WTC11 (cell line): Measurements from ENCODE around the gene LMF1.
"Not testable (repeated sequence)": the region's sequence is repeated elsewhere in the genome, so short reads cannot be mapped to it uniquely, and the experiment has no call there.

ENCODE experiments used
- ESRRA ChIP-seq: sonication (generic); formaldehyde crosslinking; IDR thresholded peaks from 2 replicates; pipeline ENCODE4 v1.8.1; 2022; ENCODE audit warnings: mild to moderate bottlenecking, missing genetic modification reagents, borderline replicate concordance
- NFYB ChIP-seq: sonication (generic); formaldehyde crosslinking; conservative IDR thresholded peaks from 2 replicates; pipeline ENCODE4 v1.8.0; 2022; ENCODE audit warnings: low read depth, missing genetic modification reagents
- NR2C2 ChIP-seq: sonication (generic); formaldehyde crosslinking; IDR thresholded peaks from 2 replicates; pipeline ENCODE4 v1.8.0; 2022; ENCODE audit warnings: mild to moderate bottlenecking, missing genetic modification reagents
- OVOL2 ChIP-seq: fragments of 250-450 bp; sonication (Bioruptor Pico); IDR thresholded peaks from 2 replicates; pipeline ENCODE4 v1.9.0; 2021; ENCODE audit warnings: mild to moderate bottlenecking, borderline replicate concordance
- TEAD4 ChIP-seq: sonication (generic); formaldehyde crosslinking; IDR thresholded peaks from 2 replicates; pipeline ENCODE4 v1.8.0; 2022; ENCODE audit warnings: mild to moderate bottlenecking, missing genetic modification reagents
- TP53 ChIP-seq: sonication (generic); formaldehyde crosslinking; IDR thresholded peaks from 2 replicates; pipeline ENCODE4 v1.8.1; 2023; ENCODE audit warnings: mild to moderate bottlenecking, missing genetic modification reagents
- TF ChIP-seq, protein P1 (sequence below): fragments of 200-600 bp; IDR thresholded peaks from 2 replicates; pipeline ENCODE4 v1.8.0; 2022; ENCODE audit warnings: antibody characterized with exemption
- TF ChIP-seq, protein P2 (sequence below): sonication (generic); formaldehyde crosslinking; IDR thresholded peaks from 2 replicates; pipeline ENCODE4 v1.8.1; 2022; ENCODE audit warnings: low read depth, mild to moderate bottlenecking, moderate library complexity, missing genetic modification reagents, borderline replicate concordance
- TF ChIP-seq, protein P3 (sequence below): sonication (generic); formaldehyde crosslinking; IDR thresholded peaks from 2 replicates; pipeline ENCODE4 v1.8.1; 2023; ENCODE audit warnings: mild to moderate bottlenecking, missing genetic modification reagents, moderate library complexity
- TF ChIP-seq, protein P4 (sequence below): sonication (generic); formaldehyde crosslinking; IDR thresholded peaks from 2 replicates; pipeline ENCODE4 v1.8.0; 2022; ENCODE audit warnings: mild to moderate bottlenecking, missing genetic modification reagents
- TF ChIP-seq, protein P5 (sequence below): sonication (generic); formaldehyde crosslinking; IDR thresholded peaks from 2 replicates; pipeline ENCODE4 v1.8.0; 2022; ENCODE audit warnings: mild to moderate bottlenecking, missing genetic modification reagents

DNA sequence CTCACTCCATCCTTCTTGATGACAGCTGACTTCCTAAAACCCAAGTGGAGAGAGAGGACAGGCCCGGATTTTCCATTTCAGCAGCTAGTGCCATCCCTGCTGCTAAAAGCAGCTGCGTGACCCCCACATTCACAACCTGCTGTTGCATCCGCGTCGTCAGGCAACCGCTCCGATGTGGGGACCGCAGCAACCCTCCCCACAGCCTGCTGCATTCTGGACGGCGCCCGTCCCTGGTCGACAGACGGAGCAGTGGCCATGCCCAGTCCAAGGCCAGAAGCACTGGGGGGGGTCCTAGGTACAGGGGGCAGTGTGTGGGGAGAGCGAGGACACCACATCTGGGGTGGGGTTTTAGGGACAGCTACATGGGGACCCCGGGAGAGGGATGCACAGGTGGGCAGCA lies 82.3 kb downstream of the LMF1 start:
- TF ChIP-seq, protein P1, sequence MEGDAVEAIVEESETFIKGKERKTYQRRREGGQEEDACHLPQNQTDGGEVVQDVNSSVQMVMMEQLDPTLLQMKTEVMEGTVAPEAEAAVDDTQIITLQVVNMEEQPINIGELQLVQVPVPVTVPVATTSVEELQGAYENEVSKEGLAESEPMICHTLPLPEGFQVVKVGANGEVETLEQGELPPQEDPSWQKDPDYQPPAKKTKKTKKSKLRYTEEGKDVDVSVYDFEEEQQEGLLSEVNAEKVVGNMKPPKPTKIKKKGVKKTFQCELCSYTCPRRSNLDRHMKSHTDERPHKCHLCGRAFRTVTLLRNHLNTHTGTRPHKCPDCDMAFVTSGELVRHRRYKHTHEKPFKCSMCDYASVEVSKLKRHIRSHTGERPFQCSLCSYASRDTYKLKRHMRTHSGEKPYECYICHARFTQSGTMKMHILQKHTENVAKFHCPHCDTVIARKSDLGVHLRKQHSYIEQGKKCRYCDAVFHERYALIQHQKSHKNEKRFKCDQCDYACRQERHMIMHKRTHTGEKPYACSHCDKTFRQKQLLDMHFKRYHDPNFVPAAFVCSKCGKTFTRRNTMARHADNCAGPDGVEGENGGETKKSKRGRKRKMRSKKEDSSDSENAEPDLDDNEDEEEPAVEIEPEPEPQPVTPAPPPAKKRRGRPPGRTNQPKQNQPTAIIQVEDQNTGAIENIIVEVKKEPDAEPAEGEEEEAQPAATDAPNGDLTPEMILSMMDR = not testable (repeated sequence)
- TF ChIP-seq, protein P2, sequence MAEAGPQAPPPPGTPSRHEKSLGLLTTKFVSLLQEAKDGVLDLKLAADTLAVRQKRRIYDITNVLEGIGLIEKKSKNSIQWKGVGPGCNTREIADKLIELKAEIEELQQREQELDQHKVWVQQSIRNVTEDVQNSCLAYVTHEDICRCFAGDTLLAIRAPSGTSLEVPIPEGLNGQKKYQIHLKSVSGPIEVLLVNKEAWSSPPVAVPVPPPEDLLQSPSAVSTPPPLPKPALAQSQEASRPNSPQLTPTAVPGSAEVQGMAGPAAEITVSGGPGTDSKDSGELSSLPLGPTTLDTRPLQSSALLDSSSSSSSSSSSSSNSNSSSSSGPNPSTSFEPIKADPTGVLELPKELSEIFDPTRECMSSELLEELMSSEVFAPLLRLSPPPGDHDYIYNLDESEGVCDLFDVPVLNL (CRISPR knock-in tag) = not testable (repeated sequence)
- TF ChIP-seq TP53 (CRISPR knock-in tag); OVOL2 (CRISPR knock-in tag); ESRRA; TEAD4 (CRISPR knock-in tag); NR2C2 (CRISPR knock-in tag); NFYB (CRISPR knock-in tag): not testable (repeated sequence)
- TF ChIP-seq, protein P3, sequence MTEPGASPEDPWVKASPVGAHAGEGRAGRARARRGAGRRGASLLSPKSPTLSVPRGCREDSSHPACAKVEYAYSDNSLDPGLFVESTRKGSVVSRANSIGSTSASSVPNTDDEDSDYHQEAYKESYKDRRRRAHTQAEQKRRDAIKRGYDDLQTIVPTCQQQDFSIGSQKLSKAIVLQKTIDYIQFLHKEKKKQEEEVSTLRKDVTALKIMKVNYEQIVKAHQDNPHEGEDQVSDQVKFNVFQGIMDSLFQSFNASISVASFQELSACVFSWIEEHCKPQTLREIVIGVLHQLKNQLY = not testable (repeated sequence)
- TF ChIP-seq, protein P4, sequence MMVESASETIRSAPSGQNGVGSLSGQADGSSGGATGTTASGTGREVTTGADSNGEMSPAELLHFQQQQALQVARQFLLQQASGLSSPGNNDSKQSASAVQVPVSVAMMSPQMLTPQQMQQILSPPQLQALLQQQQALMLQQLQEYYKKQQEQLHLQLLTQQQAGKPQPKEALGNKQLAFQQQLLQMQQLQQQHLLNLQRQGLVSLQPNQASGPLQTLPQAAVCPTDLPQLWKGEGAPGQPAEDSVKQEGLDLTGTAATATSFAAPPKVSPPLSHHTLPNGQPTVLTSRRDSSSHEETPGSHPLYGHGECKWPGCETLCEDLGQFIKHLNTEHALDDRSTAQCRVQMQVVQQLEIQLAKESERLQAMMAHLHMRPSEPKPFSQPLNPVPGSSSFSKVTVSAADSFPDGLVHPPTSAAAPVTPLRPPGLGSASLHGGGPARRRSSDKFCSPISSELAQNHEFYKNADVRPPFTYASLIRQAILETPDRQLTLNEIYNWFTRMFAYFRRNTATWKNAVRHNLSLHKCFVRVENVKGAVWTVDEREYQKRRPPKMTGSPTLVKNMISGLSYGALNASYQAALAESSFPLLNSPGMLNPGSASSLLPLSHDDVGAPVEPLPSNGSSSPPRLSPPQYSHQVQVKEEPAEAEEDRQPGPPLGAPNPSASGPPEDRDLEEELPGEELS = not testable (repeated sequence)
- TF ChIP-seq, protein P5, sequence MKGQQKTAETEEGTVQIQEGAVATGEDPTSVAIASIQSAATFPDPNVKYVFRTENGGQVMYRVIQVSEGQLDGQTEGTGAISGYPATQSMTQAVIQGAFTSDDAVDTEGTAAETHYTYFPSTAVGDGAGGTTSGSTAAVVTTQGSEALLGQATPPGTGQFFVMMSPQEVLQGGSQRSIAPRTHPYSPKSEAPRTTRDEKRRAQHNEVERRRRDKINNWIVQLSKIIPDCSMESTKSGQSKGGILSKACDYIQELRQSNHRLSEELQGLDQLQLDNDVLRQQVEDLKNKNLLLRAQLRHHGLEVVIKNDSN (CRISPR knock-in tag) = not testable (repeated sequence)
